ENCODE measurements around the gene AAGAB. TPM values are rescaled to one million over a fixed set of nuclear protein-coding genes. Genes with fewer than 3 reads are reported as not detected.

AAGAB gene
- total and polyA plus RNA-seq, 12 donors = 12.4 to 63.7 (median 29.2) TPM

GRCh38 chr15:67196672-67197363, 57.6 kb downstream of the AAGAB start:
- no peak overlapping the region for H3K4me3 ChIP-seq
- TF ChIP-seq, protein P1, sequence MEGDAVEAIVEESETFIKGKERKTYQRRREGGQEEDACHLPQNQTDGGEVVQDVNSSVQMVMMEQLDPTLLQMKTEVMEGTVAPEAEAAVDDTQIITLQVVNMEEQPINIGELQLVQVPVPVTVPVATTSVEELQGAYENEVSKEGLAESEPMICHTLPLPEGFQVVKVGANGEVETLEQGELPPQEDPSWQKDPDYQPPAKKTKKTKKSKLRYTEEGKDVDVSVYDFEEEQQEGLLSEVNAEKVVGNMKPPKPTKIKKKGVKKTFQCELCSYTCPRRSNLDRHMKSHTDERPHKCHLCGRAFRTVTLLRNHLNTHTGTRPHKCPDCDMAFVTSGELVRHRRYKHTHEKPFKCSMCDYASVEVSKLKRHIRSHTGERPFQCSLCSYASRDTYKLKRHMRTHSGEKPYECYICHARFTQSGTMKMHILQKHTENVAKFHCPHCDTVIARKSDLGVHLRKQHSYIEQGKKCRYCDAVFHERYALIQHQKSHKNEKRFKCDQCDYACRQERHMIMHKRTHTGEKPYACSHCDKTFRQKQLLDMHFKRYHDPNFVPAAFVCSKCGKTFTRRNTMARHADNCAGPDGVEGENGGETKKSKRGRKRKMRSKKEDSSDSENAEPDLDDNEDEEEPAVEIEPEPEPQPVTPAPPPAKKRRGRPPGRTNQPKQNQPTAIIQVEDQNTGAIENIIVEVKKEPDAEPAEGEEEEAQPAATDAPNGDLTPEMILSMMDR (IDR thresholded peaks at IDR 0.05) = no peak
- TF ChIP-seq POLR2A (IDR thresholded peaks at IDR 0.05) = no peak
- intact Hi-C loops (cut with DNase I) = no loop called here
- no peak for DNase-seq
- H3K27me3 ChIP-seq = no peaks in the 10 kb centered on the region
- H3K27ac ChIP-seq = no peak overlapping the region
- H3K4me1 ChIP-seq (replicated peaks in 1 of 2) = peaks cover 6 to 11% of the 10 kb centered on the region in 2 donors
- WGBS, 4 donors = 87 to 94% (median 94%) methylated on average over 8 of the region's 8 CpGs
- H3K9me3 ChIP-seq (replicated peaks in 1 of 3) = no peaks in the 10 kb centered on the region
- no peaks in the 10 kb centered on the region for H3K36me3 ChIP-seq (replicated peaks in 1 of 2)

- H3K27me3 ChIP-seq = no peaks in the 10 kb centered on the region
- 93 to 99% (median 97%) methylated on average over 6 of the region's 6 CpGs for WGBS, 4 donors
- H3K4me1 ChIP-seq (replicated peaks in 1 of 2) = peaks cover 6 to 11% of the 10 kb centered on the region in 2 donors
- H3K36me3 ChIP-seq (replicated peaks in 1 of 2) = peaks cover 0 to 2% of the 10 kb centered on the region in 2 donors
- H3K4me3 ChIP-seq = no peak overlapping the region
- DNase-seq = no peak
- H3K27ac ChIP-seq = no peak overlapping the region
- no peaks in the 10 kb centered on the region for H3K9me3 ChIP-seq (replicated peaks in 1 of 3)
- intact Hi-C loops (cut with DNase I) = no loop called here
- TF ChIP-seq, protein P1 (IDR thresholded peaks at IDR 0.05) = no peak
- no peak for TF ChIP-seq POLR2A (IDR thresholded peaks at IDR 0.05)
Observed at GRCh38 chr15:67196222-67196621, 58.2 kb downstream of the AAGAB start.

DNA sequence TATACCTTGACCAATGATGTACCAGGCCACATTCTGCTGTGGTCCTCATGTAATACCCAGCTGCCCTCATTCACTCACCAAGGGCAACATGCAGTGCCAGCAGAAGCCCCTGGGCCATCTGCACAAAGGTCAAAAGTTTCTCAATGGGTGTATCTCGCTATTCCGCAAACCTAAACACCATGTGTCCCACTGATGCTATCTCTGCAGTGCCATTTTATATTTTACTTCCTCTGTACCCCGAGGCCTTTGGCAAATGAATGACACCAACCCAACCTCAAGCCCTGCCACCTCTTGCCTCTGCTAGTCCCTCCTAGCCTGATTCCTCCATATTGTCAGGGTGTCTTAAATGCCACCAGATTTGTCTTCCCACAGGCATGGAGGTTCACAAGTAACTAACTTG, 59.2 kb downstream of the AAGAB start:
- DNase-seq = no peak
- Histone ChIP-seq H3K9me3 (replicated peaks in 1 of 3) (no peaks in the 10 kb centered on the region), H3K36me3 (replicated peaks in 1 of 2) (peaks cover 0 to 11% of the 10 kb centered on the region in 2 donors), H3K27ac (no peak overlapping the region), H3K4me3 (no peak overlapping the region), H3K27me3 (no peaks in the 10 kb centered on the region), H3K4me1 (replicated peaks in 1 of 2) (peaks cover 2 to 5% of the 10 kb centered on the region in 2 donors)
- no peak for TF ChIP-seq POLR2A (IDR thresholded peaks at IDR 0.05)
- TF ChIP-seq, protein P1 (IDR thresholded peaks at IDR 0.05) = no peak
- 92 to 100% (median 95%) methylated on average over 3 of the region's 3 CpGs for WGBS, 4 donors
- intact Hi-C loops (cut with DNase I) = no loop called here

- H3K27me3 ChIP-seq = no peaks in the 10 kb centered on the region
- TF ChIP-seq, protein P1 (IDR thresholded peaks at IDR 0.05) = no peak
- no peak for TF ChIP-seq POLR2A (IDR thresholded peaks at IDR 0.05)
- 68 to 79% (median 76%) methylated on average over 8 to 9 of the region's 9 CpGs for WGBS, 4 donors
- peaks cover 0 to 13% of the 10 kb centered on the region in 2 donors for H3K36me3 ChIP-seq (replicated peaks in 1 of 2)
- H3K9me3 ChIP-seq (replicated peaks in 1 of 3) = no peaks in the 10 kb centered on the region
- peak overlapping the region in 1 of 5 donors; percentile 52 for H3K27ac ChIP-seq
- peak in 2 of 7 donors; percentile 18 to 54 for DNase-seq
- no peaks in the 10 kb centered on the region for H3K4me1 ChIP-seq (replicated peaks in 1 of 2)
- intact Hi-C loops (cut with DNase I) = no loop called here
- no peak overlapping the region for H3K4me3 ChIP-seq
Observed at GRCh38 chr15:67194171-67195114, 60.0 kb downstream of the AAGAB start.
